HEK293 (cell line): ENCODE measurements around the gene KRT76.

Experiments used
- ZBTB11 ChIP-seq: fragments of 450-650 bp; formaldehyde crosslinking; conservative IDR thresholded peaks from 2 replicates; pipeline ENCODE4 v1.5.1; 2016; ENCODE audit warnings: low read depth, missing biosample characterization, missing genetic modification characterization
- ZBTB6 ChIP-seq: fragments of 450-650 bp; formaldehyde crosslinking; IDR thresholded peaks from 2 replicates; pipeline ENCODE4 v1.5.1; 2017; ENCODE audit warnings: missing biosample characterization, missing genetic modification characterization
- ZNF140 ChIP-seq: fragments of 450-650 bp; formaldehyde crosslinking; IDR thresholded peaks from 2 replicates; pipeline ENCODE4 v1.5.1; 2016; ENCODE audit warnings: missing biosample characterization, missing genetic modification characterization
- ZNF2 ChIP-seq: fragments of 450-650 bp; formaldehyde crosslinking; IDR thresholded peaks from 2 replicates; pipeline ENCODE4 v1.5.1; 2016; ENCODE audit warnings: missing biosample characterization, missing genetic modification characterization

- no peak for TF ChIP-seq ZNF2 (tag by site-specific recombination)
- TF ChIP-seq ZNF140 (tag by site-specific recombination) = no peak
- TF ChIP-seq ZBTB6 = no peak
- TF ChIP-seq ZBTB11 = no peak
Measured at GRCh38 chr12:52769354-52769753, 7.8 kb downstream of the KRT76 start.
